Ishikawa (cell line): ENCODE measurements around the gene LCN10.

Experiments used
- CEBPB ChIP-seq: IDR thresholded peaks from 2 replicates; pipeline ENCODE4 v1.6.1; 2012
- CREB1 ChIP-seq: IDR thresholded peaks from 2 replicates; pipeline ENCODE4 v1.6.1; 2012; ENCODE audit warnings: low read depth
- EGR1 ChIP-seq: IDR thresholded peaks from 2 replicates; pipeline ENCODE4 v1.6.1; 2012
- EP300 ChIP-seq: IDR thresholded peaks from 2 replicates; pipeline ENCODE4 v1.6.1; 2012; ENCODE audit warnings: borderline replicate concordance
- FOXM1 ChIP-seq: IDR thresholded peaks from 2 replicates; pipeline ENCODE4 v1.6.1; 2012; ENCODE audit warnings: low read depth, borderline replicate concordance
- MAX ChIP-seq: IDR thresholded peaks from 2 replicates; pipeline ENCODE4 v1.6.1; 2012
- NFIC ChIP-seq: IDR thresholded peaks from 2 replicates; pipeline ENCODE4 v1.6.1; 2012
- RAD21 ChIP-seq: IDR thresholded peaks from 2 replicates; pipeline ENCODE4 v1.6.1; 2012; ENCODE audit warnings: low read depth
- REST ChIP-seq: IDR thresholded peaks from 2 replicates; pipeline ENCODE4 v1.6.1; 2012; ENCODE audit warnings: low read depth, mild to moderate bottlenecking
- TAF1 ChIP-seq: IDR thresholded peaks from 2 replicates; pipeline ENCODE4 v1.6.1; 2012; ENCODE audit warnings: low read depth, mild to moderate bottlenecking
- TCF12 ChIP-seq: IDR thresholded peaks from 2 replicates; pipeline ENCODE4 v1.6.1; 2012; ENCODE audit warnings: low read depth
- TEAD4 ChIP-seq: IDR thresholded peaks from 2 replicates; pipeline ENCODE4 v1.6.1; 2012
- USF1 ChIP-seq: IDR thresholded peaks from 2 replicates; pipeline ENCODE4 v1.6.1; 2012
- YY1 ChIP-seq: IDR thresholded peaks from 2 replicates; pipeline ENCODE4 v1.6.1; 2012; ENCODE audit warnings: low read depth
- ZBTB7A ChIP-seq: IDR thresholded peaks from 2 replicates; pipeline ENCODE4 v1.6.1; 2012; ENCODE audit warnings: low read depth

LCN10 gene

GRCh38 chr9:136757751-136758140 is 15.0 kb upstream of the LCN10 start:
- TF ChIP-seq EGR1 (no peak), CEBPB (no peak), TAF1 (no peak), USF1 (no peak), TCF12 (no peak), YY1 (no peak), TEAD4 (no peak), REST (no peak), ZBTB7A (no peak), EP300 (no peak), NFIC (no peak), RAD21 (no peak), CREB1 (no peak), FOXM1 (no peak), MAX (no peak; the same call in 1 of the 2 replicates)

- TF ChIP-seq MAX (no peak), NFIC (no peak), RAD21 (no peak), TEAD4 (no peak), ZBTB7A (no peak), REST (no peak), TCF12 (no peak), YY1 (no peak), FOXM1 (no peak), USF1 (no peak), CREB1 (no peak), TAF1 (no peak), EGR1 (no peak), EP300 (no peak)
These were observed 14.6 kb upstream of the LCN10 start for GRCh38 chr9:136757328-136757727.

GRCh38 chr9:136756836-136757235 is 14.1 kb upstream of the LCN10 start:
- TF ChIP-seq ZBTB7A (no peak), MAX (no peak), EP300 (no peak), NFIC (no peak), YY1 (no peak), CREB1 (no peak)

- no peak for TF ChIP-seq ZBTB7A
- no peak for TF ChIP-seq CEBPB
- TF ChIP-seq EGR1 = no peak
- TF ChIP-seq FOXM1 = no peak
- TF ChIP-seq YY1 = no peak
These were observed 13.3 kb upstream of the LCN10 start for GRCh38 chr9:136756134-136756438.

GRCh38 chr9:136754626-136755301 is 12.0 kb upstream of the LCN10 start:
- TF ChIP-seq FOXM1 (no peak), TEAD4 (no peak), EGR1 (no peak), TCF12 (no peak), YY1 (no peak), MAX (no peak), ZBTB7A (no peak), RAD21 (no peak), CEBPB (no peak), EP300 (no peak), CREB1 (no peak), TAF1 (no peak)

- TF ChIP-seq FOXM1 (no peak), CREB1 (no peak), USF1 (no peak), EP300 (no peak), EGR1 (no peak), CEBPB (no peak), RAD21 (no peak), TAF1 (no peak)
These were observed 11.4 kb upstream of the LCN10 start for GRCh38 chr9:136754059-136754572.
